Type B pancreatic cell (in vitro differentiated cells): ENCODE measurements around the gene RNF212. TPM values are rescaled to one million over a fixed set of nuclear protein-coding genes. Genes with fewer than 3 reads are reported as not detected.

ENCODE experiments used
- DNase-seq: peaks from one replicate; pipeline ENCODE4 v3.0.0; 2021; ENCODE audit warnings: mixed read lengths; ENCODE audit not compliant: unreplicated experiment; ENCODE audit errors: extremely low spot score
- H3K27ac Mint-ChIP-seq: 2 replicates; pipeline ENCODE4 v1.8.0; 2021; ENCODE audit warnings: mild to moderate bottlenecking, mixed read lengths
- H3K27me3 Mint-ChIP-seq: 2 replicates; pipeline ENCODE4 v1.8.0; 2021; ENCODE audit warnings: mixed read lengths
- H3K36me3 Mint-ChIP-seq: 2 replicates; pipeline ENCODE4 v1.8.0; 2021; ENCODE audit warnings: mixed read lengths
- H3K4me1 Mint-ChIP-seq: one replicate; pipeline ENCODE4 v1.8.0; 2021; ENCODE audit warnings: mixed read lengths; ENCODE audit not compliant: unreplicated experiment
- H3K4me3 Mint-ChIP-seq: 2 replicates; pipeline ENCODE4 v1.8.0; 2021; ENCODE audit warnings: mild to moderate bottlenecking, mixed read lengths
- H3K9me3 Mint-ChIP-seq: 2 replicates; pipeline ENCODE4 v1.8.0; 2021; ENCODE audit warnings: mixed read lengths
- total RNA-seq: library from RNA; stranded (reverse); gene quantifications from 2 replicates; pipeline ENCODE4 v1.2.1, GENCODE V29; 2021; ENCODE audit warnings: low replicate concordance
- TF ChIP-seq, protein P1 (sequence below): fragments of 200-600 bp; sonication (generic); conservative IDR thresholded peaks from 2 replicates; pipeline ENCODE4 v1.5.0; 2021; ENCODE audit warnings: antibody characterized with exemption, mild to moderate bottlenecking

The RNF212 gene
- total RNA-seq, 1 donor from 2014 or later: 3.5 TPM

DNA sequence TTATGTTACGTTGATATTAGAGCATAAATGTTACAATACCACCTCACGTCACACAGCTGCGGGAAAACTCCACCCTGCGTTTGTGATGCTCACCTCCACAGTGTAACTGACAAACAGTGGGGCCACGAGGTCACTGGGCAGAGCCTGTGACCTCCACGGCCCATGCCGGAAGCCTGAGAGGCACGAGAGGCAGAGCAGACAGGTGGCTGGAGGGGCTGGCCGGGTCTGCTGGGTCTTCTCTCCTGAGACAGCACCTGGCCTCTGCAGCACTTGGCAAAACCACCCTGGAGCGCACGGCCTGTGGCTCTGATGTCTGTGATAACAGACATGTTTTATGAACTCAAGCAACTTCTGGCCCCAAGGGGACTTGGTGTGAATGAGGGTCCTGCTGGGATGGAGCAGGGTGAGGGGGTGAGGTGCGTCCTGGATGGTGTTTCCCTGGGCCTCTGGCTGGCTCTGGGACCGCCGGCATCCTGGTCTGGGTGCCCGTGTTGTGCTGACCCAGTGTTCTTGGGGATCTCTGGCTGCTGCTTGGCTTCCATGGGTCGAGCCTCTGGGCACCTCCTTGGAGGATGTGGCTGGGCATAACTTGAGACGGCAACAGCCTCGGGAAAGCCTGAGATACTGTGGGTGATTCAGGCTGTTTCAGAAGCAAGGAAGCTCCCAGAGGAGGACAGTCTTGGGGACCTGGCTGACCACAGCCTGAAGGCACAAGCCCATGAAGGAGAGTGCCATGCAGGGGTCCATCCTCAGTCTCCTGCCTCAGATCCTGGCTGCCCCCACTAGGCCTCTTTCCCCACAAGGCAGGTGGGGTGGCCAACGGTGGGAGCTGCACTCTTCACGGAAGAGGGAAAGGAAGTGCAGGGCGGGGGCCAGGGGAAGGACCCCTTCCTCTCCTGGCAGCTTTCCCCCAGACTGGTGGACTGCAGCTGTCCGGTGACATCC is 19.7 kb downstream of the RNF212 start:
- TF ChIP-seq, protein P1, sequence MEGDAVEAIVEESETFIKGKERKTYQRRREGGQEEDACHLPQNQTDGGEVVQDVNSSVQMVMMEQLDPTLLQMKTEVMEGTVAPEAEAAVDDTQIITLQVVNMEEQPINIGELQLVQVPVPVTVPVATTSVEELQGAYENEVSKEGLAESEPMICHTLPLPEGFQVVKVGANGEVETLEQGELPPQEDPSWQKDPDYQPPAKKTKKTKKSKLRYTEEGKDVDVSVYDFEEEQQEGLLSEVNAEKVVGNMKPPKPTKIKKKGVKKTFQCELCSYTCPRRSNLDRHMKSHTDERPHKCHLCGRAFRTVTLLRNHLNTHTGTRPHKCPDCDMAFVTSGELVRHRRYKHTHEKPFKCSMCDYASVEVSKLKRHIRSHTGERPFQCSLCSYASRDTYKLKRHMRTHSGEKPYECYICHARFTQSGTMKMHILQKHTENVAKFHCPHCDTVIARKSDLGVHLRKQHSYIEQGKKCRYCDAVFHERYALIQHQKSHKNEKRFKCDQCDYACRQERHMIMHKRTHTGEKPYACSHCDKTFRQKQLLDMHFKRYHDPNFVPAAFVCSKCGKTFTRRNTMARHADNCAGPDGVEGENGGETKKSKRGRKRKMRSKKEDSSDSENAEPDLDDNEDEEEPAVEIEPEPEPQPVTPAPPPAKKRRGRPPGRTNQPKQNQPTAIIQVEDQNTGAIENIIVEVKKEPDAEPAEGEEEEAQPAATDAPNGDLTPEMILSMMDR: no peak
- Mint-ChIP-seq H3K27ac (no peak overlapping the region), H3K9me3 (no peaks in the 10 kb centered on the region), H3K4me1 (no peaks in the 10 kb centered on the region), H3K4me3 (no peak overlapping the region), H3K36me3 (no peaks in the 10 kb centered on the region), H3K27me3 (no peaks in the 10 kb centered on the region)
- DNase-seq: no peak

DNA sequence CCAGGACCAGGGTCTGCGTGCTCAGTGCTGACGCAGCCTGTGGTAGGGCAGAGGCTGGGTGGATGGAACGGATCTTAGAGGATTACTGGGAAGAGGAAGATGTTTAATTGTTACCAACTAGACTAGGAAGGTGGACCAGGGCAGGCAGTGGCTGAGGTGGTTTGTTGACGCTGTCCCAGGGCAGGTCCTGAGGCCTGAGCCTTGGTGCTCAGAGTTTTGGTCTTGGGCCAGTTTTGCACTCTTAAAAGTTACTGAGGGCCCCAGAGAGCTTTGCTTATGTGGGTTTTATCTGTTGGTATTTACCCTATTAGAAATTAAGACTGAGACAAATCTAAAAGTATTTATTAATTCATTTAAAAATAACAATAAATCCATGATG is 20.4 kb downstream of the RNF212 start:
- no peak overlapping the region for H3K4me3 Mint-ChIP-seq
- TF ChIP-seq, protein P1: no peak
- no peak for DNase-seq
- H3K4me1 Mint-ChIP-seq: no peaks in the 10 kb centered on the region
- H3K36me3 Mint-ChIP-seq: no peaks in the 10 kb centered on the region
- H3K9me3 Mint-ChIP-seq: peaks cover 5% of the 10 kb centered on the region
- no peak overlapping the region for H3K27ac Mint-ChIP-seq
- H3K27me3 Mint-ChIP-seq: no peaks in the 10 kb centered on the region

- TF ChIP-seq, protein P1: no peak
- Mint-ChIP-seq H3K4me1 (no peaks in the 10 kb centered on the region), H3K27me3 (no peaks in the 10 kb centered on the region), H3K27ac (no peak overlapping the region), H3K9me3 (peaks cover 9% of the 10 kb centered on the region), H3K4me3 (no peak overlapping the region), H3K36me3 (no peaks in the 10 kb centered on the region)
- no peak for DNase-seq
Observed at GRCh38 chr4:1092026-1092982, 21.1 kb downstream of the RNF212 start.

GRCh38 chr4:1091561-1091995 is 21.8 kb downstream of the RNF212 start:
- Mint-ChIP-seq H3K9me3 (peaks cover 9% of the 10 kb centered on the region), H3K27me3 (no peaks in the 10 kb centered on the region), H3K4me3 (no peak overlapping the region), H3K4me1 (no peaks in the 10 kb centered on the region), H3K27ac (no peak overlapping the region), H3K36me3 (no peaks in the 10 kb centered on the region)
- TF ChIP-seq, protein P1: no peak
- DNase-seq: no peak
